HepG2 (cell line): ENCODE measurements around the gene NUDT3. TPM values are rescaled to one million over a fixed set of nuclear protein-coding genes. Genes with fewer than 3 reads are reported as not detected.

Experiments used
- ATF4 ChIP-seq, 2 experiments: fragments of 450-650 bp in 1 of 2; sonication (generic) in 1 of 2; formaldehyde crosslinking; IDR thresholded peaks; 2 replicates each; pipeline versions ENCODE4 v1.5.0 to v1.8.0; 2020 to 2022; ENCODE audit warnings: mild to moderate bottlenecking in 1 of 2, missing genetic modification reagents in 1 of 2
- ATF7 ChIP-seq, 2 experiments: fragments of 450-650 bp in 1 of 2; sonication (generic) in 1 of 2; formaldehyde crosslinking in 1 of 2; IDR thresholded peaks; 2 replicates each; pipeline versions ENCODE4 v1.4.0 to v1.6.1; 2016 to 2020; ENCODE audit warnings: antibody characterized with exemption in 1 of 2, mild to moderate bottlenecking in 1 of 2, missing genetic modification reagents in 1 of 2
- BRF2 ChIP-seq: sonication (generic); formaldehyde crosslinking; IDR thresholded peaks from 2 replicates; pipeline ENCODE4 v1.8.1; 2022; ENCODE audit warnings: mild to moderate bottlenecking, missing genetic modification reagents
- CCDC6 ChIP-seq: sonication (generic); formaldehyde crosslinking; IDR thresholded peaks from 2 replicates; pipeline ENCODE4 v1.8.1; 2022; ENCODE audit warnings: mild to moderate bottlenecking, missing genetic modification reagents, moderate library complexity
- CENPX ChIP-seq: sonication (generic); formaldehyde crosslinking; IDR thresholded peaks from 2 replicates; pipeline ENCODE4 v1.9.0; 2021; ENCODE audit warnings: mild to moderate bottlenecking, missing genetic modification reagents, moderate library complexity
- CSRNP2 ChIP-seq: sonication (generic); formaldehyde crosslinking; conservative IDR thresholded peaks from 2 replicates; pipeline ENCODE4 v1.8.0; 2022; ENCODE audit warnings: low read depth, missing genetic modification reagents
- FOXM1 ChIP-seq: sonication (generic); formaldehyde crosslinking; IDR thresholded peaks from 2 replicates; pipeline ENCODE4 v1.5.0; 2020; ENCODE audit warnings: missing genetic modification reagents
- MTA3 ChIP-seq: sonication (generic); formaldehyde crosslinking; IDR thresholded peaks from 2 replicates; pipeline ENCODE4 v1.4.0; 2020; ENCODE audit warnings: missing genetic modification reagents
- NR2F1 ChIP-seq, 2 experiments: fragments of 450-650 bp in 1 of 2; formaldehyde crosslinking in 1 of 2; IDR thresholded peaks; 2 replicates each; pipeline versions ENCODE4 v1.5.0 to v1.6.1; 2016 to 2020; ENCODE audit warnings: mild to moderate bottlenecking in 1 of 2, missing compliant biosample characterization in 1 of 2, missing genetic modification reagents in 1 of 2, moderate library complexity in 1 of 2
- REPIN1 ChIP-seq: sonication (generic); formaldehyde crosslinking; IDR thresholded peaks from 2 replicates; pipeline ENCODE4 v1.8.0; 2022; ENCODE audit warnings: missing genetic modification reagents, low read depth, mild to moderate bottlenecking, borderline replicate concordance
- RFX3 ChIP-seq: IDR thresholded peaks from 2 replicates; pipeline ENCODE4 v1.6.1; 2016; ENCODE audit warnings: missing biosample characterization, missing genetic modification reagents
- RFX5 ChIP-seq: IDR thresholded peaks from 2 replicates; pipeline ENCODE4 v1.6.1; 2011; ENCODE audit warnings: low read depth, low read length, improper control_type of control experiment
- TBX2 ChIP-seq: sonication (generic); formaldehyde crosslinking; IDR thresholded peaks from 2 replicates; pipeline ENCODE4 v1.5.0; 2020; ENCODE audit warnings: missing genetic modification reagents, mild to moderate bottlenecking, borderline replicate concordance
- TEF ChIP-seq: sonication (generic); formaldehyde crosslinking; IDR thresholded peaks from 2 replicates; pipeline ENCODE4 v1.5.0; 2020; ENCODE audit warnings: missing genetic modification reagents
- WIZ ChIP-seq: sonication (generic); formaldehyde crosslinking; IDR thresholded peaks from 2 replicates; pipeline ENCODE4 v1.5.1; 2020; ENCODE audit warnings: mild to moderate bottlenecking, missing genetic modification reagents
- ZBTB1 ChIP-seq: sonication (generic); formaldehyde crosslinking; IDR thresholded peaks from 2 replicates; pipeline ENCODE4 v1.4.0; 2020; ENCODE audit warnings: missing genetic modification reagents, borderline replicate concordance
- ZBTB39 ChIP-seq: sonication (generic); formaldehyde crosslinking; IDR thresholded peaks from 2 replicates; pipeline ENCODE4 v1.5.0; 2020; ENCODE audit warnings: missing genetic modification reagents
- ZC3H4 ChIP-seq: sonication (generic); formaldehyde crosslinking; IDR thresholded peaks from 2 replicates; pipeline ENCODE4 v1.4.0; 2020; ENCODE audit warnings: missing genetic modification reagents, borderline replicate concordance
- ZFP90 ChIP-seq: sonication (generic); formaldehyde crosslinking; IDR thresholded peaks from 2 replicates; pipeline ENCODE4 v1.8.0; 2022; ENCODE audit warnings: missing genetic modification reagents, mild to moderate bottlenecking, inconsistent platforms, borderline replicate concordance
- ZFY ChIP-seq: sonication (generic); formaldehyde crosslinking; IDR thresholded peaks from 2 replicates; pipeline ENCODE4 v1.4.0; 2020; ENCODE audit warnings: missing genetic modification reagents
- ZNF24 ChIP-seq: fragments of 450-650 bp; IDR thresholded peaks from 2 replicates; pipeline ENCODE4 v1.6.1; 2017; ENCODE audit warnings: antibody characterized with exemption, mild to moderate bottlenecking
- ZNF580 ChIP-seq: IDR thresholded peaks from 2 replicates; pipeline ENCODE4 v1.6.1; 2016; ENCODE audit warnings: low read depth, borderline replicate concordance
- ZNF720 ChIP-seq: sonication (generic); formaldehyde crosslinking; IDR thresholded peaks from 2 replicates; pipeline ENCODE4 v1.4.0; 2020; ENCODE audit warnings: missing genetic modification reagents
- polyA plus RNA-seq, 8 experiments: library from polyadenylated mRNA; depleted of rRNA in 3 of 8; stranded (reverse) in 7 of 8; unstranded in 1 of 8; fragments of >200 nt; fragmentation: Illumina TruSeq in 4 of 8; extraction: Trizol in 4 of 8; gene quantifications; 2 replicates each; pipeline versions ENCODE4 v1.2.1 to v1.2.3, GENCODE V29; 2011 to 2016; ENCODE audit warnings: low read depth in 4 of 8, missing spikeins in 1 of 8, mixed read lengths in 1 of 8; ENCODE audit not compliant: insufficient read depth in 1 of 8
- total RNA-seq, 5 experiments: library from RNA; depleted of rRNA; stranded (reverse); fragments of >200 nt; fragmentation: Illumina TruSeq; extraction: Trizol; gene quantifications; 2 replicates each; pipeline ENCODE4 v1.2.3, GENCODE V29; 2016; ENCODE audit warnings: low read depth in 1 of 5

The NUDT3 gene
- total and polyA plus RNA-seq, 2 of the 13 experiments (the other 11 are each of a cell fraction or from before 2014, with no cell fraction given): 20.2 to 20.6 TPM

GRCh38 chr6:34248727-34249468, 143.6 kb downstream of the NUDT3 start, which contains the start of gene SMIM29 (continued):
- no peak for TF ChIP-seq ZBTB1 (CRISPR knock-in tag)
- no peak for TF ChIP-seq RFX3 (CRISPR knock-in tag)
- no peak for TF ChIP-seq ZC3H4 (CRISPR knock-in tag)
- no peak; the same call in none of the 2 replicates for TF ChIP-seq REPIN1 (CRISPR knock-in tag)
- TF ChIP-seq ATF4 (CRISPR knock-in tag; IDR thresholded peaks at IDR 0.05): no peak
- no peak; the same call in 1 of the 2 replicates for TF ChIP-seq ZFP90 (CRISPR knock-in tag)
- peak; percentile 47; the same call in 1 of the 2 replicates for TF ChIP-seq TBX2 (CRISPR knock-in tag)
- TF ChIP-seq ZNF24: no peak
- peak; percentile 61; the same call in 1 of the 2 replicates for TF ChIP-seq WIZ
- no peak for TF ChIP-seq ZNF580 (CRISPR knock-in tag)
- no peak for TF ChIP-seq FOXM1 (CRISPR knock-in tag)
- TF ChIP-seq ATF7 (IDR thresholded peaks at IDR 0.05): no peak
- peak; percentile 8; the same call in 1 of the 2 replicates for TF ChIP-seq ATF7 (CRISPR knock-in tag; IDR thresholded peaks at IDR 0.05)
- TF ChIP-seq ZBTB39 (CRISPR knock-in tag): 0 out of 2 replicates have a peak, but pooled peaks have one; percentile 23
- no peak for TF ChIP-seq CSRNP2 (CRISPR knock-in tag)
- TF ChIP-seq CENPX: no peak
- no peak for TF ChIP-seq TEF (CRISPR knock-in tag)
- TF ChIP-seq ZFY (CRISPR knock-in tag): peak; percentile 85
- TF ChIP-seq NR2F1 (CRISPR knock-in tag; IDR thresholded peaks at IDR 0.05): no peak
- no peak for TF ChIP-seq MTA3
- TF ChIP-seq RFX5: peak; percentile 35; the same call in 1 of the 2 replicates
- no peak for TF ChIP-seq BRF2 (CRISPR knock-in tag)
- peak; percentile 72 for TF ChIP-seq CCDC6 (CRISPR knock-in tag)
- no peak for TF ChIP-seq ZNF720
